Choroid plexus epithelial cell (primary cell): ENCODE results near the gene RALGAPA2.

Experiments used
- DNase-seq: peaks from one replicate; pipeline ENCODE4 v3.0.0-alpha.2; 2010; ENCODE audit warnings: low read depth
- H3K4me3 ChIP-seq: 2 replicates; pipeline ENCODE4 v1.5.1; 2011; ENCODE audit warnings: low read depth, mild to moderate bottlenecking, control low read depth, low read length, moderate library complexity
- CTCF ChIP-seq: conservative IDR thresholded peaks from 2 replicates; pipeline ENCODE4 v1.5.1; 2011; ENCODE audit warnings: low read depth, mild to moderate bottlenecking, control low read depth, inconsistent platforms, low read length, moderate library complexity

The RALGAPA2 gene

GRCh38 chr20:20456741-20457140, 255.7 kb downstream of the RALGAPA2 start:
- no peak for TF ChIP-seq CTCF
- DNase-seq, result peak; percentile 45

GRCh38 chr20:20455926-20456325, 256.5 kb downstream of the RALGAPA2 start:
- H3K4me3 ChIP-seq, result no peak overlapping the region
- TF ChIP-seq CTCF, result no peak
- DNase-seq, result no peak

More at GRCh38 chr20:20456741-20457140, 255.7 kb downstream of the RALGAPA2 start:
- no peak overlapping the region for H3K4me3 ChIP-seq

GRCh38 chr20:20454850-20455627, 257.4 kb downstream of the RALGAPA2 start:
- H3K4me3 ChIP-seq, result no peak overlapping the region
- TF ChIP-seq CTCF, result no peak
- DNase-seq, result no peak

GRCh38 chr20:20454367-20454766, 258.1 kb downstream of the RALGAPA2 start:
- H3K4me3 ChIP-seq, result no peak overlapping the region
- no peak for DNase-seq
- no peak for TF ChIP-seq CTCF

GRCh38 chr20:20452254-20452676, 260.2 kb downstream of the RALGAPA2 start:
- peak; percentile 59 for DNase-seq
- no peak for TF ChIP-seq CTCF
- H3K4me3 ChIP-seq, result peak overlapping the region; percentile 32

GRCh38 chr20:20450521-20450920, 261.9 kb downstream of the RALGAPA2 start:
- DNase-seq, result peak; percentile 36

More at GRCh38 chr20:20450521-20450920, 261.9 kb downstream of the RALGAPA2 start:
- no peak for TF ChIP-seq CTCF
- no peak overlapping the region for H3K4me3 ChIP-seq
